HG03520 (cell line): ENCODE results near the gene TAF15.

Experiments used
- ATAC-seq: cut with Tn5 transposase; IDR thresholded peaks from one replicate; pipeline ENCODE4 v1.9.1; 2021; ENCODE audit warnings: mild to moderate bottlenecking, moderate library complexity; ENCODE audit not compliant: unreplicated experiment

Gene TAF15

DNA sequence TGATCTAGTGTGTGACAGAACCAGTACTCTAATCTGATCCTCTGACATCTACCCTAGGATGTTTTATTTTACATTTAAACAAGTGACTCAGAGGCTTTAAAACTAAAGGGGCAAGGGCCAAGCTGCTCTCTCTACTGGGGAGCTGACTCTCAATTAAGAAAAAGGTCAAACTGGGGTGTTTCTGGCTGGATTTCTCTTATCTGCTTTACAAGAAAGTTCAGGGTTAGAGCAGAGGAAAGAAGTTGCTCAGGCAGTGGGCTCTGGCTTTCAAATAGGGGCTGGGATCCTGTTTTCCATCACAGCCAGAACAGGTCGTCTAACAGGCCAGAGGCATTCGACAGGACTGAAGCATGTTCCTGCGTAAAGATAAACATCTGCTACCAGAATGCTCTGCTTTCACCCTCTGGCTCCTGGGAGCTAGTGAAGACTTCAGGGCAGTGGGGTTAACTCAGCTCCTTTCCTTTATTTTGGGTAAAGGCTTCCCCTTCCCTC, 22.3 kb upstream of the TAF15 start:
- ATAC-seq, result no peak

DNA sequence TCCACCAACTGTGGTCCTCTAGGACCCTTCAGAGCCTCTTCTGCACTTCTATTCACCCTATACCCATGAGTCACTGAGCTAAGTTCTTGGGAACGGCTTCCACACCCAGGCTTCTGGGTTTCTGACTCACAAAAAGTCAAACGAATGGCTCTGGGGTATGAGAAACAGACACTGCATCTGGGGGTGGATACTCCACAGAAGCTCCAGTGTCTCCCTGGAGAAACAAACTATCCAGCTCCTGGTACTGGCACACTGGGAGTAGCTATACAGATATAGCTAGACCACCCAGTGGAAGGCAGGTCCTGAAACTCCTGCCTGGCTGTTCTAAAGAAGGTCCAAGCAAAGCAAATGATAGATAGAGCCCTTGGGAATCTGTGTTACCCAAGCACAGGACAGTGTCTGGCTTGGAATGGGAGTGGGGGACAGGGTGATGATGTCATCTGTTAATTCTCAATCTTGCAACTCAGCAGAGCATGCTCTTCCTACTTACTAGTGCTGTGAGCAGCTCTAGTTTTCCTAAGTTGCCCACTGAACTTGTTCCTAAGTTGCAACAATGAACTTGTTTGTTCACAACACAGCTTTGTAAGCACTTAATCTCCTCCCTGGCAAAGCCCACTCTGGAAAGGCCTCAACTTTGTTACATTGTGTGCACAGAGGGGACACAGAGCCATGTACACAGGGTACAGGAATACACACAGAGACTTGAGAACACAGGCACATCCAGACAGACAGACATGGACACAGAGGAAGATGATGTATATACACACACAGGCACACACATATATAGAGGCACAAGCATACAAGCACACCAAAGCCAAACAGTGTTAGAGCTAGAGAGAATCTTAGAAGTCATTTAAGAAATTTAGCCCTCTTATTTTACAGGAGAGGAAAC, 20.6 kb upstream of the TAF15 start:
- no peak for ATAC-seq

DNA sequence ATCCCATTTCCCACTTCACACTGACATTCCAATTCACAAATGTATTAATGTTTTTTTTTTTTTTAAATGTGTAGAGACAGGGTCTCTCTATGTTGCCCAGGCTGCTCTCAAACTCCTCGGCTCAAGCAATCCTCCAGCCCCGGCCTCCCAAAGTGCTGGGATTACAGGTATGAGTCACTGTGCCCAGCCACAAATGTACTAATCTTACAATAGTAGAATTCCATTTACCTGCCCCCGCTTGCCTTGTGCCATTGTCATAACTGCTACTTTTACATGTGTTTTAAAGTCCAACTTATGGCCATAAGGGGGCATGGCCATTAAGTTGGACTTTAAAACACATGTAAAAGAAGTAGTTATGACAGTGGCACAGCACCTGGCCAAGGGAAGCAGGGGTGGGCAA, 18.4 kb upstream of the TAF15 start:
- no peak for ATAC-seq

DNA sequence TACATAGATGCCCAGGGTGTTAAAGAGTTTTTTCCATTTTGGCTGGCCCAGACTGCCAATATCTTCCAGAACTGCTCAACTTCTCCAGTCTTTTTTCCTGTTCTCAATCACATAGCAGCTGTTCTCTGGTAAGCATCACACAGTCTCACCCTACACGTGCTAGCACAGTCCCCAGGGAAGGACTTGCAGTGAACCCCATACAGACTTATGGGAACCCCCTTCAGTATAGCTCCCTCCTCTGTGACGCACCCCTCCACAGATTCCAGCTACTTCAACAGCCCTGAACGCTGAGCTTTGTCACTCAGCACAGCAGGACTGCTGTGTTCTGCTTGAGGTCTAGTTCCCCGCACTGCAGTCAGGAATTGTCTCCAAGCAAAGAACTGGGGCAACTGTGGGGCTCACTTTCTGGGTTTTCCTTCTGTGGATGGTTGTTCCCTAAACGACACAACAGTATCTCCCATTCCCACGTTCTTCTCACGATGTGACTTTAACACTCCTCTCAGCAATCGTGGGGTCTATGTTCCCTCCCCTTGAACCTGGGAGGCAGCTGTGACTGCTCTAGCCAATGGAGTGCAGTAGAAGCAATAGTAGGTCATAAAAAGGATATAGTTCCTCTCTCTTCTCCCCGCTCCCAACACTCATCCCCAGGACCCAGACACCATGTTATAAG, 17.5 kb upstream of the TAF15 start:
- ATAC-seq, result no peak

DNA sequence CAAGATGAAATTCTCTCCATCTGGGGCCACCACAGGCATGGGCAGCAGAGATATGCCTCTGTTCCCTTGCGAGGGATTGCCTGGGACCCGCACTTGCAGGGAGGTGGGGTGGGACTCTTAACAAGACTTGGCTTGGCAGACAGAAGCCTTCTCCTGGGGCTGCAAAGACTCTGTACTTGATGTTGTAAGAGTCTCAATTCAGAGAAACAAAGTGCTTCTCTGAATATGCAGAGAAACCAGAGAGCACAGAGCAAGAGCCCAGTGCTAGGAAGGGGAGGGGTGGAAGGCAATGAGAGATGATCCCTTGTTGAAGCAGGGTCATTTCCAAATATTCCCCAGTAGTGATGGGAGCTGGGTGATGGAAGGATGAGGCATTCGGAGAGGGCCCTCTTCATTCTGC, 16.0 kb upstream of the TAF15 start:
- ATAC-seq, result no peak

DNA sequence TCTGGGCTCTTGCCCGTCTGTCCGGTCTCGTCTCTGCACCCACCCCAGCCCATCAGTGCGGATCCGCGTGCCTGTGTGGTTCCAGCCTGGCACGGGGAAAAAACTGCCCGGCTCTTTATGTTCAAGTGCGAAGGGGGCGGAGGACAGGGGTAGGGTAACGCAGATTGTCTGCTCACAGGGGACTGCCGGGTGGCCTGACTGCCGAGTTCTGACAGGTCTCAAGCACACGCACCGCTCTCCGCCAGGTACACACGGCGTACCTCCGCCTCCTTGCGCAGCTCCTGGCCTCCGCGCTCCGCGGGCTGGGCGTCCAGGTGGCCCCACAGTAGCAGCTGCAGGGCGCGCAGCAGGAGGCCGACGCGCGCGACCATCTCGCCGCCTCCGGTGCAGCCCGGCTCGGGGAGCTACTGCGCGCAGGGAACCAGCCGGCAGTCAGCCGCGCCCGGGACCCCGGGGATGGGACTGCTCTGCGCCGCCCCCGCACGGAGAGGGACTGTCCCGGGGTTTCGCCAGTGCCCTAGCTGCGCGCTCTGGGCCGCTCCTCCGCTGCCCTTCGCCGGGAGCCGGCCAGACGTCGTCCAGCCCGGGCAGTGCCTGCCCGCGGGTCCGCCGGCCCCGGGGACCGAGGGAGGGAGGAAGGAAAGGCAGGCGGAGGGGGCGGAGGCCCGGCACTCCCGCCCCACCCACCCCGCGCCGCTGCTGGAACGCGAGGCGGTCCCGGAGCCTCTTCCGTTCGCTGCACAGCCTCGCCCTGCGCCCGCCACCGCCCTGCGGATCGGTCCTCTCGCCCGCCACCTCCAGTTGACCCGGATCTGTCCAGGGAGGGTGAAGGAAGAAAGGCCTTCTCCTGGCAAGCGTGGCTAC, 14.0 kb upstream of the TAF15 start, which contains the start of gene MMP28:
Gene MMP28, minus strand, starts transcription at position 635 of the 864 bp plus-strand sequence. Its CDS starts 264 bp downstream, at position 371.
- ATAC-seq, result no peak

DNA sequence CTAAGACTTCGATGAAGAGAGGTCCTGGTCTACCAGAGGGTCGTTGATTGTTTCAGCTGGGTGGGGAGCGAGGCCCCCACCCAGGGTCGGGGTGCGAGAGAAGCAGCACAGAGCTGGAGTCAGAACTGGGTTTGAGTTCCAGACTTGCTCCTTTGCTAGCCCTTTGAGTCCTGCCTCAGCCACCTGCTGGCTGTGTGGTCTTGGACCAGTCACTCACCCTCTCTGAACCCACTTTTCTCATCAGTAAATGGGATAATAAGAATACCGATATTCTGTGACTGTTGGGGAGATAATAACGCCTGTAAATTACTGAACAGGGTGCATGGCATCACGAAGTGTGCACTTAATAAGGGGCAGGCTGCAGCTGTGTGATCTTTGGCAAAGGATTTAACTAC, 13.4 kb upstream of the TAF15 start:
- no peak for ATAC-seq

DNA sequence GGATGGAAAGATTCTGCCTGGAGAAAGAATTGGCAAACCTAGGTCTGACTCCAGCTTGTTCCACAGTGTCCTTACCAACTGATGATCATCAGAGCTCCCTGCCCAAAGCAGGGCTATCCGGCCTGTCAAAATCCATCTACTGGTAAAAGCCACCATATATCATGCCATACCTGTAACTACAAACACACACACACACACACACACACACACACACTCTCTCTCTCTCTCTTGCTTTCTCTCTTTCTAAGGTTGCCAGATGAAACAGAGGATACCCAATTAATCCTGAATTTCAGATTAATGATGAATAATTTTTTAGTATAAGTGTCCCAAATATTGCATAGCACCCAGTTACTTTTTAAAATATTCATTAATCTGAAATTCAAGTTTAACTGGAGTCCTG, 12.3 kb upstream of the TAF15 start:
- no peak for ATAC-seq

DNA sequence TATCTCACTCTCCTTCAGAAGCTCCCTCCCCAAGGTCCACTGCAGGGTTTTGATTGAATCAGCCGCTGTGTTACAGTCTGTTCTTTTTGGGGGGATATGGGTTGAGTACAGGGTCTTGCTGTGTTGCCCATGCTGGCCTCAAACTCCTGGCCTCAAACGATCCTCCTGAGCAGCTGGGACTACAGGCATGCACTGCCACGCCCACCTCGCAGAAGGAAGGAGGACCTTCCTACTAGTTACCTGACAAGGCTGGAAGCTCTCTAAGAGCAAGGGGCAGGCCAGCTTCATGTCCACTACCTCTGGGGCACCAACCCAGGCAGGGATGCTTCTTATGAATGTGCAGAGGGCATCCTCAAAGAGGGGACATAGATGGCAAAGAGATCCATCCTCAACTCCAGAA, 11.9 kb upstream of the TAF15 start:
- ATAC-seq, result no peak

DNA sequence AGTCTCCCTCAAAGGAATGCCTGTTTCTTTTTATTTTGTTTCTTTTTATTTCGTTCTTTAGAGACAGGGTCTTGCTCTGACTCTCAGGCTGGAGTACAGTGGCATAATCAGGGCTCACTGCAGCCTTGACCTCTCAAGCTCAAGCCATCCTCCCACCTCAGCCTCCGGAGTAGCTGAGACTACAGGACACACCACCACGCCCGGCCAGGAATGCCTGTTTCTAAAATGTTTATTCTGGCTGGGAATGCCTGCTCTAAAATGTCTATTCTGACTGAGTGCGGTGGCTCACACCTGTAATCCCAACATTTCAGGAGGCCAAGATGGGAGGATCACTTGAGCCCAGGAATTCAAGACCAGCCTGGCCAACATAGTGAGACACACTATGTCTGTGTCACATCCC, 11.4 kb upstream of the TAF15 start:
- ATAC-seq, result no peak

DNA sequence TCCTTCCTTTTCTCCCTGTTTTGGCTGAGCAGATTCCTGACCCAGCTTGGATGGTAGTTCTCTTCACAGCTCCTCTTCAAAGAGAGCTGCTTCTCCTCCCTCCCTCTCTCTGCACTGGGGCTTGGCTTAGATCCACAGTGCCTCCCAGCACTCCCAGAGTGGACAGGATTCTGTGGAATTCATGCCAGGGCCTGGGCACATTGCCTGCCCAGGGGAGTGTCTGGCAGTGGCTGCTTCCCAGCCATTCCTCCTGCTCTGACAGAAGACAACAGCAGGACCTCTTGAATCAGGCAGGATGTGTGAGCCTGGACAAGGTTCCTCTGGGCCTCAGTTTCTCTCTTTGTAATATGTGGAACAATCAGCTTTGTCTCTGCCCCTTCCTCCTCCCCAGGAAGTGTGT, 9.3 kb upstream of the TAF15 start:
- no peak for ATAC-seq

DNA sequence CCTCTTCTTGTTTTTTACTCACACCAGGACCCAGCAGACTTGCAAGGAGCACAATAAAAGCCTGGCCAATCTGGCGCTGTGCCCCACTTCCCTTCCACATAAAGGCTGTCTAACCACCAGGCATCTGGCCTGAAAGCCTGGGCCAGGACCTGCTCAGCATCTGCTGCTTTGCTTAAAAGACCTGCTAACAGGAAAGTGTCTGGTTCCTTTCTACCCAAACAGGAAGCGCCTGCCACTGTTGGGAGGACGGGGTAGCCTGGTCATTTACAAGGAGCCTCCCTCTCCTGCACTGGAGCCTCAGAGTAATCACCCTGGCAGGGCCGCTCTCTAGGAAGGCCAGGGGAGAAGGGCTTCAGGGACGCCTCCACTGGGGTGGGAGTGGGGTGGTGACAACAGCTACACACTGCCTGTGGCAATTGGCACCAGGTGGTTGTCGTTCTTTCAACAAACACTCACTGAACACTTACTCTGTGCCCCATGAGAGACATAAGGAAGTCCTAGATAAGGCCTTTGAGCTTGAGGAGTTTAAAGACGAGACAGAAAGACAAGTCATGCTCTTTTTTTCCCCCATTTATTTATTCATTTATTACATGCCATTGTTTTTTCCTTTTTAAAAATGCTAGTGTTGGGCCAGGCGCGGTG, 7.6 kb upstream of the TAF15 start:
- no peak for ATAC-seq

DNA sequence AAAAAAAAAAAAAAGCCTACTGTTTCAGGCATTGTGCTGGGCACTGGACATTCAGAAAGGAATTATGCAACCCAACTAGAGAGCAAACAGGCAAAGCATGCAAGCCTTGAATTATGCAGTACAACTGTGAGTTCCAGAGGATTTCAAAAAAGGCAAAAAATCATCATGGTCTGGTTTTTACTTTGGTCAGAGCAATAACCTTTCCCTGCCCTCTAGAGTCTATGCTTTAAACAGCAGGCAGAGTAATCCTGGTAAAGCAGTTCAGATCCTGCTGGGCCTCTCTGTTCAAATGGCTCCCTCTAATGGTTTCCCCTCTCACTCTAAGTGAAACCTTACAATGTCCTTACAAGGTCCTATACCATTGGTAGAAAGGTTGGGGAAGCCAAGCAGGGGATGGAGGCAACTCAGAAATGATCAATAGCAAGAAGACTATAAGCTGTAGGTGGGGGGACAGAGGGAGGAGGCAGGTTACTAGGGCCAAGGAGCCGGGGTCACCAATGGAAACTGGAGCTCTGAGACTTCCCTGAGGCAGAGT, 4.6 kb upstream of the TAF15 start:
- ATAC-seq, result peak; percentile 29

DNA sequence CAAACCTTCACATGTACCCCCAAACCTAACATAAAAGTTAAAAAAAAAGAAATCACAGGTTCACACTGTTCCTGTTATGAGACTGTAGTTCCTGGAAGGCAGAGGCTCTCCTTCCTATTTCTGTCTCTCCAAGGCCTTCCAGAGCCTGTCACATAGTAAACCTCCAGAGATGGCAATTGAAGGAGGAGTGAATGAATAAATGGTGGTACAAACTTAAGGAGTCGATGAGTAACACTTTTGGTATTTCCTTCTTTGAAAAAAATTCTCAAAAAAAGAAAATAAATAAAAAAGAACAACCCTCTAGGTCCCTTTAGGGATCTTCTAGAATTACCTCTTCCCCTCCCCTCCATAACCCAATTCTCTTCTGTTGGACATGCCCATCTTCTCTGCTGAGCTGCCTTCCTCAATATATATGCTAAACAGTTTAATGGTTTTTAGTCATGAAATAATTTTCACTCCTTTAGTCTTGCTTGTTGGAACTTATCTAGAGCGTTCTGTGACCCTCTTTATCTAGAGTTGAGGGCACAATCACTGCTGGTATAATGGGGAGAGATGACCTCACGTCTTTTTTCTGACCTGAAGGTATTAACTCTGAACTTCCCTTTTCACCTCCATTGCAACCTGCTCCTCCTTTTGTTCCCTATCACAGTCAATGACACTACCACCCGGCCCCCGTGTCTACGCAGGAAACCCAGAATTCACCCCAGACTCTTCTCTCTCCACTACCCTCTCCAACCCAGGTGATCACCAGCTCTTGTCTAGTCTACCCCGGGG, 1.7 kb upstream of the TAF15 start:
- ATAC-seq, result no peak

DNA sequence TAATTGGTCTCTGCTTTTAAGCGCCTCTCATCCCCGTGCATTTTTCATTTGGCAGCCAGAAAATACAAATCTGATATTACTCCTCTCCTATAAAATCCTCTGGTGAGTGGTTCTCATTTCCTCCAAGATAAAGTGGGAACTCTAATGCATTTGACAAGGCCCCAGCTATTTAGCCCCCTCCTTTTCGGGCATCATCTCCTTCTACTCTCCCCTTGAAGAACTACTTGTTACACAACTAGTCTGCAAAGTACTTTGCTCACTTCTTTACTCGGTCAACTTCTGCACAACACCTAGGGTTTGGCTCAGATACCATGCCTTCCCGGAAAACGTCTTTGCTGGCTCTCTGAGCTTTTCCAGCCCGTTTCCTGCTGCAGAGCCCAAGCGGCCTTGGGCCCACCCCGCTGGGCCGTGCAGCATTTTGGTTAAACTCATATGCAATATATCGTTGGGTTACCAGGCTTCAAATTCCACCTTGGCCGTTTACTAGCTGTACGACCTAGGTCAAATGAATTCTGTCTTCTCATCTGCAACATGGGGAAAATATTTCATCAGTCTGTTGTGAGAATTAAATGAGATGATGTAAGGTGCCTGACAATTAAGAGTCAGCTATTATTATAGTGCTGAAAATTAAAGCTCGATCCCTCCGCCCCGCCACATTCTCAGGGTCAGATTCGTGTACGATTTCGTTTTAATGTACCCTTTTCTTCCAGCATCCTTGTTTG, 883 bp upstream of the TAF15 start:
- no peak for ATAC-seq

DNA sequence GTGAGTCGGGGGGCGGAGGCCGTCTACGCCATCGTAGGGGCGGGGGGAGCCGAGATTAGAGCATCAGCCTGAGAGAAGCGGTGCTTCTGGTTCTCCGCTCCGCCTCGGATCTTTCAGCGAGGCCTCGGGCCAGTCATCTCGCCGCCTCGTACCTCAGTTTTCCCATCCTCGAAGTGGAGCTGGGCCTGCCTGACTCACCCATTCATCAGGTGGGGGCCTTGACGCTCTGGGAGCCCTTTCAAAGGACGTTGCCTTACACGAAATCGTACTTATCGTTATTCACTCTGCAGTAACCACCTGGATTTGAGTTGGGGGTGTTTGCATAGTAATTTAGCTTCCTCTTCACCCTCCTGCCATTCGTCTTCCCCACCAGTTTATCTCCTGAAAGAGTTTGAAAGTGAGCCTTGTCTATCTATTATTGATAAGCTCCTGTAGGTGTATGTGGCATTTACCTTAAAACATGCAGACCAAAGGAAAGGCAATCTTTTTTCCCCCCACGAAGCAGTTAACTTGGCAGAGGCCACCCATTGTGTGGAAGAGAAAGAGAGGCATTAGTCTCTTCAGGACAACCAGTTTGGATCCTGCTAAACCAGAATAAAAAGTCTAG, 674 bp downstream of the TAF15 start:
- ATAC-seq, result no peak

DNA sequence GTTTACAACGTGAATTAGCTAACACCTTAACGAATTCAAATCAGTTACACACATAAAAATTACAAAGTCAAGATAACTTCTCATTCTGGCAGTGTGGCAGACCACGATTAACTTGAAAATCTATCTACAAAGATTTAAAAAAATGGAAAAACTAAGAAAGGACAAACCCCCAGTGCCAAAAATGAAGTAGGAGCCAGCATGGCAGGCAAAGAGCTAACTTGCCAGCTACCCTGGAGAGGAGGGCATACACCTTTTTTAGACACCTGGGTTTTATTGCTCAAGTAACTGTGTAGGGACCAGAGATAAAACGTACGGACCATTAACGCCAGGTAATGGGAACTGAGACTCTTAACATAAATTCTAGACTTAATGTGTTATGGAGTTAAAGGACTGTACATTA, 2.5 kb downstream of the TAF15 start:
- ATAC-seq, result no peak

DNA sequence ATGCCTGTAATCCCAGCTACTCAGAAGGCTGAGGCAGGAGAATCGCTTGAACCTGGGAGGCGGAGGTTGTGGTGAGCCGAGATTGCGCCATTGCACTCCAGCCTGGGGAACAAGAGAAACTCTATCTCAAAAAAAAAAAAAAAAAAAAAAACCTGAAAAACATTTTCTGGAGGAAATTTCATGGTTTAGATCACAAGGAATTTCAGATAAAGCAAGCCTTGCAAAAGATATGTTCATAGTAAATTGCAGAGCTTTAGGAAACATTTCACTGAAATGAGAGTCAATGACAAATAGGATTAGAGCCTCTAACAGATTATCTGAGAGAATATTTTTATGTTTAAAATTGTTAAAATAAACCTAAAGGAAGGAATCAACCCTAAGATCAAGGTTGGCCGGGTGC, 3.2 kb downstream of the TAF15 start:
- no peak for ATAC-seq

DNA sequence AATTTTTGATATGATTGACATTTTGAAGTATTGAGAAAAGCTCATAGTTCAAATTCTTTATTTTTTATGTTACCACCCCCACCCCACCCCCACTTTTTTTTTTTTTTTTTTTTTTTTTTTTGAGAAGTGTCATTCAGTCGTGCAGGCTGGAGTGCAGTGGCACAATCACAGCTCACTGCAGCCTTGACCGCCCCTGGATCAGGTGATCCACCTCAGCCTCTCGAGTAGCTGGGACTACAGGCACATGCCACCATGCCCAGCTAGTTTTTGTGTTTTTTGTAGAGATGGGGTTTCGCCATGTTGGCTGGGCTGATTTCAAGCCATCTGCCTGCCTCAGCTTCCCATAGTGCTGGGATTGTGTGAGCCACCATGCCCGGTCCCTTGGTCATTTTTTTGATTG, 7.4 kb downstream of the TAF15 start:
- ATAC-seq, result no peak
